HG03460 (cell line): ENCODE data around the gene MYBPC2.
"Not testable (repeated sequence)": the region's sequence is repeated elsewhere in the genome, so short reads cannot be mapped to it uniquely, and the experiment has no call there.

Source experiments
- ATAC-seq: cut with Tn5 transposase; IDR thresholded peaks from one replicate; pipeline ENCODE4 v1.9.1; 2021; ENCODE audit not compliant: unreplicated experiment

The MYBPC2 gene

DNA sequence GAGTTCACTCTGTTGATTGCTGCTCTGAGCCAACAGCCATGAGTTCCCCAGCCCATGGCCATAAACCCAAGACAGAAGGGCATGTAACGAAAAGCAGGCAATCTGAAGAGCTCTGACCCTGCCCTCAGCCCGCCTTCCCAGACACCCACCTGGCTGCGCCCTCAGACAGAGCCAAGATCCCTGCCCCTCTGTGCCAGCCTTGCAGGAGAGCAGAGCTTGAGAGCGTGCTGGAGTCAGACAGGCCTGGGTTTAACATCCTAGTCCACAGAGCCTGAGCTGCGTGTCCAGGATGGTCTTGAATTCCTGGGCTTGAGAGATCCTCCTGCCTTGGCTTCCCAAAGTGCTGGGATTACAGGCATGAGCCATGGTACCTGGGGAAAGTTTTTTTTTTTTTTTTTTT is 24.6 kb downstream of the MYBPC2 start:
- no peak for ATAC-seq

DNA sequence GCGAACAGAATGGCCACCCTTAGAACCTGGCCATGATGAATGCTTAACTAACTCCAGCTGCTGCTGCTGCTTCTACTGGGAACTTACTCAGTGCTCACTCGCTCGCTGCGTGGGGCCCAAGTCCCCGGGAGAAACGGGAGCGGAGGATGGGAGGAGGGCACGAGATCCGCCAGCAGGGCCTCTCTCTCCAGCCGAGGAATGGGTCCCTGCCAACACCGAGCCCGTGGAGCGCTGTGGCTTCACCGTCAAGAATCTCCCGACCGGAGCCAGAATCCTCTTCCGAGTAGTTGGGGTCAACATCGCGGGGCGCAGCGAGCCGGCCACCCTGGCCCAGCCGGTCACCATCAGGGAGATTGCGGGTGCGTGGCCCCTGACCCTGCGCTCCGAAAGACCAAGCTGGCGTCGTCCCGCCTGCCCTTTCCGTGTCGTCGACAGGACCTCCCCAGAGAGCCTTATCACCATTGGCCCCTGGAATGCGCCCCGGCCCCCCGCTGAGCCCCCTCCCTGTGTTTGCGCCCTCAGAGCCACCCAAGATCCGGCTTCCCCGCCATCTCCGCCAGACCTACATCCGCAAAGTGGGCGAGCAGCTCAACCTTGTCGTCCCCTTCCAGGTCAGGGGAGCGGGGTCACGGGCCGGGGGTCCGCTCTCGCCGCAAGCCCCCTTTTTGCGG is 25.8 kb downstream of the MYBPC2 start:
- no peak for ATAC-seq

DNA sequence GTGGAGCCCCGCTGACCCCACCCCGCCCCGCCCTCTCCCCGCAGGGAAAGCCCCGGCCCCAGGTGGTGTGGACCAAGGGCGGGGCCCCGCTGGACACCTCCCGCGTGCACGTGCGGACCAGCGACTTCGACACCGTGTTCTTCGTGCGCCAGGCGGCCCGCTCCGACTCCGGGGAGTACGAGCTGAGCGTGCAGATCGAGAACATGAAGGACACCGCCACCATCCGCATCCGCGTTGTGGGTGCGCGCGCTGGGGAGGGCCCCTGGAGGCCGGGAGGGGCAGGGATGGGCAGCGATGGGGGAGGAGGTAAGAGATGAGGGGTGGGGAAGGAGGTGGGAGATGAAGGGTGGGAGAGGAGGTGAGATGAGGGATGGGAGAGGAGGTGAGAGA is 26.4 kb downstream of the MYBPC2 start:
- no peak for ATAC-seq

DNA sequence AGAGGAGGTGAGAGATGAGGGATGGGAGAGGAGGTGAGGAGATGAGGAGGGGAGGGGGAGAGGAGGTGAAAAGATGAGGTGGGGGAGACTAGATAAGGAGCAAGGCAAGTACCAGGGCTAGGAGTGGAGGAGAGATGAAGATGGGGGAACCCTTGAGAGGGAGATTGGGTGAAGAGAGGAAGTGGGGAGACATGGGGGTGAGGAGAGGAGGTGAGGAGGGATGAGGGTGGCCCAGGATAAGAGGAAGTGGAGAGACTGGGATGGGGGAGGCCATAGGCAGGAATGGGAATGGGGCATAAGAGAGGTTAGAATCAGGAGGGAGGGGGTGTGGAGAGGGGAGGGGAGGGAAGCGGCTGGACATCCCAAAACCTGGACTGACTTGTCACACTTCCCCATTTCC is 26.9 kb downstream of the MYBPC2 start:
- no peak for ATAC-seq

DNA sequence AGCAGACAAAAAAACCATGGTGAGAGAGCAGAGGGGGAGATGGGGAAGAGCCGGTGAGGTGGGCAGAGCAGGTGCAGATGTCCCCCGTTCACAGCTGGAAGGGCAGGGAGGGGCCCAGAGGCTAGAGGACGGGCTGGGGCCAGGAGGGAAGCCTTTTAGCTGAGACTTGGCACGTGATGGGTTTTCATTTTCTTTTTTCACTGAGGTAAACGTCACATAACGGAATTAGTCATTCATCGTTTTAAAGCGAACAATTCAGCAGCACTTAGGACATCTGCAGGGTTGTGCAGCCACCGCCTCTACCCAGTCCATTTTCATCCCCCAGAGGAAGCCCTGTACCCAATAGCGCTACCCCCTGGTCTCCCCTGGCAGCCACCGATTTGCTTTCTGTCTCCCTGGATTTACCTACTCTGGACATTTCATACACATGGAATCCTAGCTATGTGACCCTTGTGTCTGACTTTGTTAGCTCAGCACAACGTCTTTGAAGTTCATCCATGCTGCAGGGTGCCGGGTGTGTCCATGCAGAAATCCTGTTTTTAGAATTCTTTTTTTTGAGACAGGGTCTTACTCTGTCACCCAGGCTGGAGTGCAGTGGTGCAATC is 27.6 kb downstream of the MYBPC2 start:
- ATAC-seq = peak; percentile 60

DNA sequence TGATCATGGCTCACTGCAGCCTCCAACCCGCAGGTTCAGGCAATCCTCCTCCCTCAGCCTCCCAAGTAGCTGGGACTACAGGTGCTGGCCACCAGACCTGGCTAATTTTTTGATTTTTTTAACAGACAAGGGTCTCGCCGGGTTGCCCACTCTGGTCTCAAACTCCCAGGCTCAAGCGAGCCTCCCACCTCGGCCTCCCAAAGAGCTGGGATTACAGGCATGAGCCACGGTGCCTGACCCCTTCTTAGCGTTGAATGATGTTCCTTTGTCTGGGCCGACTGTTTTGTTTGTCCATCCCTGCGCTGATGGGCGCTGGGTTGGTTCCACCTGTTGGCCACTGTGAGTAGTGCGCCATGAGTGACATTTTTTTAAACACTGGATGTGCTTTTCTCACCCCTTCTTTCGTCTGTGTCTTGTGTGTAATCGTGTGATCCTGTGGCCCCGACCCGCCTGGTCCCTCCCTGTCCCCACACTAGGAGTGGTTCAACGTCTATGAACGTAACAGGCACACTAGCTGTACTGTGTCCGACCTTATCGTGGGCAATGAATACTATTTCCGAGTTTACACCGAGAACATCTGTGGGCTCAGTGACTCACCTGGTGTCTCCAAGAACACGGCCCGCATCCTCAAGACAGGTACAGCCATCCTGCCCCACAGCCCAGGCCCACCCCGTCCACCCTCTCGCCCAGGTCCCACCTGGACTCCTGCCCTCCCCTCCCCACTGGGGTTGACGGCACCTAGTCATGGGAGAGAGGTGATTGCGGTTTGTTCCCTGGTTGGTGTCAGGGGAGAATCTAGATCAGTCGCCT is 28.6 kb downstream of the MYBPC2 start:
- no peak for ATAC-seq

DNA sequence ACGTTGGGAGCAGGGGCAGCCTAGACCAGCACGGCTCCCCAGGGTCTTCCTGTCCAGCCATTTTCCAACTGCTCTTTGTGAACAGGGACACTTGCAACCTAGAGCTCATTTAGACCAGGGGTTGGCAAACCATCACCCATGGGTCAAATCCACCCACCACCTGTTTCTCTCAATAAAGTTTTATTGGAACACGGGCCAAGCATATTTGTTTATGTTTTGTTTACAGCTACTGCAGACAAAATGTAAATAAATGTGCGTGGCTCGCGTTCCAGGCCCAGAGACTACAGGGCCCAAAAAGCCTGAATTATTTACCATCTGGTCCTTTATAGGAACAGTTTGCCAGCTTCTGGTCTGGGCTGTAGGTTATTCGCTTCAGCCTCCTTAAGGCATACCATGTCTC is 30.3 kb downstream of the MYBPC2 start:
- ATAC-seq = no peak

DNA sequence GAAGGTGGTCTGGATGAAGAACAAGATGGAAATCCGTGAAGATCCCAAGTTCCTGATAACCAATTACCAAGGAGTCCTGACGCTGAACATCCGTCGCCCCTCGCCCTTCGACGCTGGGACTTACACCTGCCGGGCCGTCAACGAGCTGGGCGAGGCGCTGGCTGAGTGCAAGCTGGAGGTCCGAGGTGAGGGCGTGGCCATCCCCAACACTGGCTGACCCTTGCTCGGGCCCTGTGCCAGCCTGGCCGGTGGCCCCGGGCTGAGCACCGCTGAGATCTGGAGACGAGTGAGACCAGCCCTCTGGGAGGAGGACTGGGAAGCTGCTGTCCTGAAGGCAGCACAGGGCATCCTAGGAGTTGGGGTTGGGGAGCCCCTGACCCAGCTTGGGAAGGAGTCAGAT is 31.7 kb downstream of the MYBPC2 start:
- ATAC-seq = no peak

DNA sequence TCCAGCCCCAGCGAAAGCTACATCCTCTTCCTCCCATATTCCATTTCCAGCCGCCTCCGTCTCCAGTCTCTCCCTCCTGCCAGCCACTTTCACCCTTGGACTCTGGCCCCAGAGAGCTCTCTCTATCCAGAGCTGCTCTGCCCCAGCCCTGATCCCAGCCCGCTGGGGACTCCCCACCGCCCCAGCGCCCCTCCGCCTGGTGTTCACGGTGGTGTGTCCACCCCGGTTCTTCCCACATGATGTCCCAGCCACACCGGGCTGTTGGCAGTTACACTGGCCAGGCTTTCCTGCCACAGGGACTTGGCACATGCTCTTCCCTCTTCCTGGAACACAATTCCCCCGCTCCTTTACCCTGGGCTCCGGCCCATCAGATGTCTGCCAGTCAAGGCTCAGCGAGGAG is 32.3 kb downstream of the MYBPC2 start:
- ATAC-seq = no peak

DNA sequence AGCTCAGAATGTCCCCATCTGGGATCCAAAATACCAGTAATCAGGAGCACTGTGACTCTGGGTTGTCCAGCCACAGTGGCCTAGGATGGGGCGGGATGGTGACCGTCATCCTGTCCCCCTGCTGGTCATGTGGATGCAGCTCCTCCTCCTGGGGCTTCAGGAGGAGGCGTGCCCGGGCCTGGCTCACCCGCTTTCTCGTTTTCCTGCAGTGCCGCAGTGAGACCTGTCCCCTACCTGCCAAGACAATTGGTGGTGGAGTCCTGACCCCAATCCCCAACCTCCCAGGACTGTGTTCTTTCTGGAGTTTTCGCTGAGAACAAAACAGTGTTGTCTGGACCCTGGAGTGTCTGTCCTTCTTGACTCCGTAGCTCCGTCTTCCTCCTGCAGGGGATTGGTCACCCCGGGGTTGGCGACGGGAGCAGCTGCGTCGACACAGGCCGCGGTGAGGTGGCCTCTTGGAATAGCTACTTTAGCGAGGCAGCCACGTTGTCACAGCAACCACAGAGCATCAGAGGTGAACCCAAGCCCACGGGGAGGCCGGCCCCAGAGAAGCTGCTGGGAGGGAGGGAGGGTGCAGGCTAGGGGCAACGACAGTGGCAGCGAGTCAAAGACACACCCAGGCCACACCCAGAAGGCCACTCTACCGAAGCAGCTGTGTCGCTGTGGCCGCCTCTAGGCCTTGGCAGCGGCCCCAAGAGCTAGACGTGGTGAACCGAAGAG is 33.5 kb downstream of the MYBPC2 start:
- no peak for ATAC-seq

DNA sequence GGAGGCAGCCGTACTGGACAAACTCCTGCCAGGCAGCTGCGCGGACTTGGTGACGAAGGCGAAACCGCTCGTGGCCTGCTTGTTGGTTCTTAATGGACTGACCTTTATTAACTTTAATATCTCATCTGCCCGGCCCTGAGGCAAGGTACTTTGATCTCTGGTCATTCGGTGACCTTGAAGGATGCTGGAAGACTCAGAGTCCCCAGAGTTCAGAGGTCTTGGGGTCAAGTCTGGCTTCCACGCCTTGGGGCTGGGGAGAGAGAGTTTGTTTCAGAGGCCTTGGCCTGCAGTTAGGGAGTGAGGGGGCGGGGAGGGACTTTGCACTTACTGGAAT is 34.0 kb downstream of the MYBPC2 start:
- ATAC-seq = no peak

DNA sequence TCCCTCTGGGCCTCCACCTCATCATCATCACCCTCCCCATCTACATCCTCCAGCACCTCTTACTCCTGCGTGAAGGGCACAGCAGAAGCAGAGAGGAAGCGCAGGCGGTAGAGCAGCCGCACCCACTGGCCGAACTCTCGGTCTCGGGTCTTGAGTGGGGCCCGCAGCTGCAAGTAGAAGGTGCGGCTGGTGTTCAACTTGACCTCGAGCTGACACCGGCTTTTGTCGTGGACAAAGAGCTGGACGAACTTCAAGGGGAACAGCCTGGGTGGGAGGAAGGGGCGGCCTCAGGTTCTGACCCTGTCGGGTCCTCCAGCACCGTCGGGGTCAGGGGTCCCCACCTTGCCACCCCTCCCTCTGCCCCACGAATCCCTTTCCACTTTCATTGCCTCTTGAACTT is 34.9 kb downstream of the MYBPC2 start:
- ATAC-seq = no peak

DNA sequence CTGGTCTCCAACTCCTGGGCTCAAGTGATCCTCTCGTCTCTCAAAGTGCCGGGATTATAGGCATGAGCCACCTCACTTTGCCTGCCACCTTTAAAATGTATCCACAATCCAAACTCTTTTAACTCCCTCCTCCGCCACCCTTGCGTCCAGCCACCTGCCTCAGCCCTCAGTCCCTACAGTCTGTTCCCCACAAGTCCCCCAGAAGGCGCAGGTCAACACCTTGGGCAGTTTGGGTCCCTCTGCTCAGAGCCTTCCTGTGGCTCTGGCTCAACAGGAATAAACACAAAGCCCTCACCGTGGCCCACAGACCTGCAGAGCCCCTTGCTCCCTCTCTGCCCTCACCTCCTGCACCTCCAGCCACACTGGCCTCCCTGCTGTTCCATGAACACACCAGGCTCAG is 36.1 kb downstream of the MYBPC2 start:
- no peak for ATAC-seq

DNA sequence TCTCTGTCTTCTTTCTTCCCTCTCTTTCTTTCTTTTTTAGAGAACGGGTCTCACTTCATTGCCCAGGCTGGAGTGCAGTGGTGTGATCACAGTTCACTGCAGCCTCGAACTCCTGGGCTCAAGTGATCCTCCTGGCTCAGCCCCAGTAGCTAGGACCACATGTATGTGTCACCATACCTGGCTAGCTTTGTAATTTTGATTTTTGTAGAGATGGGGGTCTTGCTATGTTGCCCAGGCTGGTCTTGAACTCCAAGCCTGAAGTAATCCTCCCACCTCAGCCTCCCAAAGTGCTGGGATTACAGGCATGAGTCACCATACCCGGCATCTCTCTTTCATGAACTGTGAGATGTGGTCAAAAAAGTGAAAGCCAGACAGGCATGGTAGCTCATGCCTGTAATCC is 40.6 kb downstream of the MYBPC2 start:
- not testable (repeated sequence) for ATAC-seq

DNA sequence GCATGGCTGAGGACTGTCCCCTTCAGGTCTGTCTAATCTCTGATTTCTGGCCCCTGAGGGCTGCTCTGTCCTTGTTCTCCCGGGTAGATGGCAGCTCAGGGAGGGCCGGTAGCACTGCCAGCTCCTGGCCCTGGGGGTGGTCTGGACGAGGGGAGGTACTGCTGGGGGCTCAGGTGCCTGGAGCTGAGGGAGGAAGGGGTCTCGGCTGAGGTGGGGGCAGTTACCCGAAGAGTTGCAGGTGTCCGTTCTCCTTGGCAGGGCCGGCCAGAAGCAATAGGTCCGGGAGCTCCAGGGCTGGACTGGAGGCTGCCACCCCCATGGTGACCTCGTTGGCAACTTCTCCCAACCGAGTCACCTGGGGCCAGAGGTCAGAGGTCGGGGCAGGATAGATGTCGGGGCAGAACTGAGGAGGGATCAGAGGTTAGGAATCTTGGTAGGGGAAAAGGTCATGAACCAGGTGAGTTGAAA is 42.4 kb downstream of the MYBPC2 start:
- no peak for ATAC-seq

DNA sequence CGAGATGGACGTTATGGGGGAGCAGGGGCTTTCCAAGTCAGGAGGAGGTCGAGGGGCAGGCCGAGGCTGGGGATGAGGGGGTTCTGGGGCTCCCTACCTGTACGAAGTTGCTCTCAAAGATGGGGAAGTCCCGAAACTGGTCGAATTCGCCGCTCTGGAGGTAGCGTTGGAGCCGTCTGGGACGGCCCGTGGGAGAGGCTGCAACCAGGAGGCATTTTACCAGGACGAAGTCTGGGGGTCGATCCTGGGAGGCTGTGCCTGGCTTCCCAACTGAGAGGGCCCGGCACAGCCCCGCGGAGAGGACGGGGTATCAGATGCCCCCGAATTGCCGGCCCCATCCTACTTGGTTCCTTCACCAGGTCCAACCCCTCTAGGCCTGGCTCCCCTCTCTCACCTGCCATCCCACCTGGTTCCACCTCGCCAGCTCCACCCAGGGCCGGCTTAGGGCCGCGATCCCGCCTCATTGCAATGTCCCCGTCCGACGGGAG is 43.1 kb downstream of the MYBPC2 start:
- ATAC-seq = no peak

DNA sequence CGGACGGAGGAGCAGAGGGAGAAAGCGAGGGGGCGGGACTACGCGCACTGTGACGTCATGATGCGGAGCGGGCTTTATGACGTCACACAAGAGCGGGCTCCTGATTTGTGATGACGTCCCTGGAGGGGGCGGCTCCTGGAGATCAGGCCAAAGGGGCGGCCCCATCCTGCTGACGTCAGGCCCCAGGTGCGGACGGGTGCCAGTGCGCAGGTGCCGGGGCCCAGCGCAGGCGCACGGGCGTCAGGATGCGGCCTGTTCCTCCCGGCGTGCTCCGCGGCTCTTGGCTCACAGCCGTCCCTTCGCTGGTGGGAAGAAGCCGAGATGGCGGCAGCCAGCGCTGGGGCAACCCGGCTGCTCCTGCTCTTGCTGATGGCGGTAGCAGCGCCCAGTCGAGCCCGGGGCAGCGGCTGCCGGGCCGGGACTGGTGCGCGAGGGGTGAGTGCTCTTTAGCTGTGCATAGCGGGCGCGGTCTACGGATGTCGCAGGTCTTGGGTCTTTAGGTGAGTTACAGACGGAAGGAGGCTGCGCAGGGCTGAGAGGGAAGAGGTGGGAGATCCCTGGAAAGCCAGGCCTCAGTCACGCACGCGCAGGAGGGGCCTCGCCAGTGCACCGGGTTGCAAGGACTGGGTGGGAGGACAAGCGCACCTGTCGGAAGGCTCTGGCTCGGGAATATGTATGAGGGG is 43.7 kb downstream of the MYBPC2 start, which contains the start of the genes EMC10 and GARIN5A:
TSS of gene EMC10 (plus strand) at position 284 of the 683 bp plus-strand sequence. CDS start at position 322, 38 bp downstream.
TSS of gene GARIN5A (minus strand) at position 625 of the 683 bp plus-strand sequence. CDS start at position 165, 460 bp downstream.
- ATAC-seq = peak; percentile 79

DNA sequence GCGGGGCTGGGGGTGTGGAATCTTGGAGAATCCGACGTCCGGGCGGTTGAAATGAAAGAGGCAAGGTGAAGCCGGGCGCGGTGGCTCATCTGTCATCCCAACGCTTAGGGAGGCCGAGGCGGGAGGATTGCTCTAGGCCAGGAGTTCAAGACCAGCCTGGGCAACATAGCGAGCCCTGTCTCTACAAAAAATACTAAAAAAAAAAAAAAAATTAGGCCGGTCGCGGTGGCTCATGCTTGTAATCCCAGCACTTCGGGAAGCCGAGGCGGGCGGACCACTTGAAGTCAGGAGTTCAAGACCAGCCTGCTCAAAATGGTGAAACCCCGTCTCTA is 44.2 kb downstream of the MYBPC2 start:
- no peak for ATAC-seq

DNA sequence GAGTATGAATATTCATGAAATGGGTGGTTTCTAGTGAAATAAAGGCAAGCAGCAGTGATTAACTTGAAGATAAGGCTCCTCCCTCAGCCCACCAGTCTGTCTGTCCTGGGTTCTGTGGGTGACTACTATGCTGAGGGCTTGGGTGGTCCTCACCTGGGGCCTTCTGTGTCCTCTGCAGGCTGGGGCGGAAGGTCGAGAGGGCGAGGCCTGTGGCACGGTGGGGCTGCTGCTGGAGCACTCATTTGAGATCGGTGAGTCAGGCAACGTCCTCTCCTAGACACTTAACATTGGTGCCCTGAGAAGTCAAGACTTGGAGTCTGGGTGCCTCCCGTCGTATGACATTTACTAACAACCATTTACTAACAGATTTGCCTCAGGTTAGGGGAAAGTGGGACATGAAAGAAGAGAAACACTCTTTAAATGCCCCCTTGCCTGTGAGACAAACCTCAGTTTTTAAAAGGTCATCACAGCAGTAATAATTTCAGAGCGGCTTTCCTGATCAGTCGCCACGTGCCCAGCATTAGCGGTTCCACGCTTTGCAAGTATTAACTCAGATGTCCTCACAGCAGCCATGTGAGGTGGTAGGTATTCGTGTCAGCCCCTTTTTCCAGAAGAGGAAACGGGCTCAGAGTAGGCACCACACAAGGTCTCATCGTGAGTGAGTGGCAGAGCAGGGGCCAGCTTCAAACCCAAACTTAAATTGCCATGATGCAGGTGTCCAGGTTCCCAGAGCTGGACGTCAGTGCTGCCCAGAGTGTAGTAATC is 45.2 kb downstream of the MYBPC2 start:
- ATAC-seq = no peak
